H1 (cell line): ENCODE measurements around the gene CDH20. TPM values are rescaled to one million over a fixed set of nuclear protein-coding genes. Genes with fewer than 3 reads are reported as not detected.

Source experiments
- CTCF ChIA-PET: fragments of 300-600 bp; sonication (Branson Sonifier 250); formaldehyde crosslinking; loops from one replicate; lab custom pipeline; 2021; ENCODE audit not compliant: partially characterized antibody; lab: Charles Lee
- POLR2A ChIA-PET: fragments of 300-600 bp; sonication (Branson Sonifier 250); formaldehyde crosslinking; loops from one replicate; lab custom pipeline; 2021; ENCODE audit warnings: inconsistent platforms; ENCODE audit not compliant: partially characterized antibody; lab: Charles Lee
- DNase-seq, 2 experiments: peaks; one replicate each; pipeline versions ENCODE4 v3.0.0 to v3.0.0-alpha.2; 2010 to 2022; ENCODE audit warnings: low spot score in 2 of 2, low read depth in 1 of 2, mixed read lengths in 1 of 2
- FAIRE-seq: peaks from 2 replicates; lab custom pipeline; 2011; peaks lifted over from hg19 to GRCh38; lab: Jason Lieb, UNC
- H2AFZ ChIP-seq: 2 replicates; pipeline ENCODE4 v1.8.1; 2012; ENCODE audit warnings: low read length, inconsistent platforms
- H2AK5ac ChIP-seq: 2 replicates; pipeline ENCODE4 v1.6.1; 2013; ENCODE audit warnings: low read depth, low read length
- H2BK120ac ChIP-seq: replicated peaks from 2 replicates; pipeline ENCODE3; 2013; ENCODE audit warnings: low read depth, low read length, inconsistent platforms
- H2BK12ac ChIP-seq: 2 replicates; pipeline ENCODE4 v1.6.1; 2013; ENCODE audit warnings: low read depth, low read length
- H2BK15ac ChIP-seq: 2 replicates; pipeline ENCODE4 v1.6.1; 2013; ENCODE audit warnings: low read length
- H2BK20ac ChIP-seq: 2 replicates; pipeline ENCODE4 v1.6.1; 2013; ENCODE audit warnings: low read length
- H2BK5ac ChIP-seq: 2 replicates; pipeline ENCODE4 v1.6.1; 2013; ENCODE audit warnings: low read depth, low read length
- H3K14ac ChIP-seq: 2 replicates; pipeline ENCODE4 v1.6.1; 2013; ENCODE audit warnings: inconsistent platforms; ENCODE audit not compliant: insufficient read length
- H3K18ac ChIP-seq: 2 replicates; pipeline ENCODE4 v1.6.1; 2013; ENCODE audit warnings: low read length; ENCODE audit errors: extremely low read depth
- H3K23ac ChIP-seq: 2 replicates; pipeline ENCODE4 v1.6.1; 2013; ENCODE audit warnings: inconsistent platforms; ENCODE audit not compliant: insufficient read length
- H3K23me2 ChIP-seq: 2 replicates; pipeline ENCODE4 v1.6.1; 2013; ENCODE audit warnings: low read depth, low read length
- H3K27ac ChIP-seq: 2 replicates; pipeline ENCODE4 v1.6.1; 2011; ENCODE audit warnings: low read depth, low read length, inconsistent platforms
- H3K27me3 ChIP-seq, 4 experiments: replicated peaks in 1 of 4; 1 replicate in 1 of 4; 2 replicates in 3 of 4; pipeline versions ENCODE4 v1.6.1 to v1.8.1; 2011 to 2013; ENCODE audit warnings: low read length in 3 of 4, mild to moderate bottlenecking in 3 of 4, inconsistent platforms in 2 of 4, mixed read lengths in 2 of 4, moderate library complexity in 1 of 4; ENCODE audit not compliant: control insufficient read depth in 3 of 4, insufficient read depth in 3 of 4; ENCODE audit errors: extremely low read depth in 1 of 4
- H3K36me3 ChIP-seq, 4 experiments: 2 replicates each; pipeline versions ENCODE4 v1.6.1 to v1.8.1; 2011 to 2013; ENCODE audit warnings: mild to moderate bottlenecking in 4 of 4, low read length in 3 of 4, moderate library complexity in 2 of 4, control low read depth in 1 of 4, inconsistent platforms in 1 of 4; ENCODE audit not compliant: insufficient read depth in 4 of 4, control insufficient read depth in 2 of 4
- H3K4ac ChIP-seq: replicated peaks from 2 replicates; pipeline ENCODE3; 2013; ENCODE audit warnings: low read length, low read depth, mixed read lengths, inconsistent platforms; ENCODE audit not compliant: insufficient read length
- H3K4me1 ChIP-seq, 4 experiments: replicated peaks in 1 of 4; 1 replicate in 1 of 4; 2 replicates in 3 of 4; pipeline versions ENCODE4 v1.6.1 to v1.8.1; 2011 to 2013; ENCODE audit warnings: low read length in 3 of 4, inconsistent platforms in 2 of 4, mixed read lengths in 1 of 4; ENCODE audit not compliant: insufficient read depth in 4 of 4, control insufficient read depth in 3 of 4
- H3K4me2 ChIP-seq, 2 experiments: 2 replicates each; pipeline versions ENCODE4 v1.6.1 to v1.8.1; 2011 to 2013; ENCODE audit warnings: low read depth in 2 of 2, low read length in 2 of 2, control low read depth in 1 of 2, inconsistent platforms in 1 of 2, mild to moderate bottlenecking in 1 of 2; ENCODE audit not compliant: insufficient read depth in 1 of 2
- H3K4me3 ChIP-seq, 4 experiments: fragments of 200-600, 300-600 bp in 1 of 4; sonication (generic), shearing (Covaris generic), sonication (Bioruptor Twin) in 1 of 4; 2 replicates each; pipeline versions ENCODE4 v1.5.1 to v1.8.1; 2011 to 2016; ENCODE audit warnings: low read length in 4 of 4, low read depth in 3 of 4, control low read depth in 2 of 4, inconsistent platforms in 2 of 4, mild to moderate bottlenecking in 2 of 4, mixed read lengths in 1 of 4, moderate library complexity in 1 of 4; ENCODE audit not compliant: insufficient read depth in 2 of 4; ENCODE audit errors: extremely low read depth in 1 of 4
- H3K56ac ChIP-seq: replicated peaks from 2 replicates; pipeline ENCODE3; 2013; ENCODE audit warnings: low read depth, mild to moderate bottlenecking, mixed read lengths, low read length, inconsistent platforms; ENCODE audit not compliant: insufficient read length
- H3K79me1 ChIP-seq: 2 replicates; pipeline ENCODE4 v1.6.1; 2013; ENCODE audit warnings: low read depth, low read length, control low read depth
- H3K79me2 ChIP-seq, 2 experiments: 2 replicates each; pipeline versions ENCODE4 v1.6.1 to v1.8.1; 2012 to 2013; ENCODE audit warnings: low read length in 2 of 2, mild to moderate bottlenecking in 2 of 2, inconsistent platforms in 1 of 2; ENCODE audit not compliant: insufficient read depth in 2 of 2, control insufficient read depth in 1 of 2
- H3K9ac ChIP-seq, 4 experiments: replicated peaks in 1 of 4; 1 replicate in 1 of 4; 2 replicates in 3 of 4; pipeline versions ENCODE4 v1.6.1 to v1.8.1; 2011 to 2013; ENCODE audit warnings: low read depth in 3 of 4, low read length in 3 of 4, control low read depth in 2 of 4, mild to moderate bottlenecking in 2 of 4, moderate library complexity in 2 of 4, inconsistent platforms in 1 of 4; ENCODE audit errors: extremely low read depth in 1 of 4
- H3K9me3 ChIP-seq, 2 experiments: 2 replicates each; pipeline versions ENCODE4 v1.6.1 to v1.8.1; 2012 to 2013; ENCODE audit warnings: mild to moderate bottlenecking in 2 of 2, moderate library complexity in 2 of 2, control low read depth in 1 of 2, inconsistent platforms in 1 of 2, low read depth in 1 of 2, low read length in 1 of 2, mixed read lengths in 1 of 2; ENCODE audit not compliant: insufficient read depth in 2 of 2
- H4K20me1 ChIP-seq, 2 experiments: replicated peaks in 1 of 2; 2 replicates each; pipeline versions ENCODE3 to v1.8.1; 2011 to 2013; ENCODE audit warnings: inconsistent platforms in 2 of 2, low read length in 2 of 2, mild to moderate bottlenecking in 1 of 2; ENCODE audit not compliant: insufficient read depth in 2 of 2, control insufficient read depth in 1 of 2
- H4K5ac ChIP-seq: 2 replicates; pipeline ENCODE4 v1.6.1; 2013; ENCODE audit warnings: low read length, low read depth, mixed read lengths, inconsistent platforms; ENCODE audit not compliant: insufficient read length
- H4K8ac ChIP-seq: 2 replicates; pipeline ENCODE4 v1.8.0; 2013; ENCODE audit warnings: mild to moderate bottlenecking, moderate library complexity, low read length, inconsistent platforms; ENCODE audit not compliant: insufficient read depth; ENCODE audit errors: extremely low read depth
- H4K91ac ChIP-seq: replicated peaks from 2 replicates; pipeline ENCODE3; 2013; ENCODE audit warnings: low read length, mixed read lengths, inconsistent platforms; ENCODE audit not compliant: insufficient read length
- BACH1 ChIP-seq: IDR thresholded peaks from 2 replicates; pipeline ENCODE4 v1.6.1; 2012; ENCODE audit warnings: low read length, improper control_type of control experiment
- E2F6 ChIP-seq: IDR thresholded peaks from 2 replicates; pipeline ENCODE4 v1.6.1; 2012; ENCODE audit warnings: inconsistent platforms
- SP2 ChIP-seq: IDR thresholded peaks from 2 replicates; pipeline ENCODE4 v1.6.1; 2012; ENCODE audit warnings: mild to moderate bottlenecking, low read length, inconsistent platforms
- SUZ12 ChIP-seq: fragments of 200-600 bp; sonication (generic); IDR thresholded peaks from 2 replicates; pipeline ENCODE4 v1.6.1; 2012; ENCODE audit warnings: mild to moderate bottlenecking, inconsistent platforms, low read length, moderate library complexity, mixed read lengths
- TCF12 ChIP-seq: IDR thresholded peaks from 2 replicates; pipeline ENCODE4 v1.6.1; 2011; ENCODE audit warnings: low read depth, mild to moderate bottlenecking, low read length
- WGBS, 2 experiments: shearing (Covaris generic) in 1 of 2; methylation state at CpG; one replicate each; pipeline versions ENCODE4 v1.1.6 to v1.1.7; 2013 to 2015; ENCODE audit warnings: low lambda C conversion rate in 2 of 2, mixed read lengths in 2 of 2, inconsistent platforms in 1 of 2, low coverage in 1 of 2, missing lambda C conversion rate in 1 of 2; ENCODE audit not compliant: insufficient replicate concordance in 2 of 2, insufficient coverage in 1 of 2, insufficient read length in 1 of 2; ENCODE audit errors: extremely low coverage in 1 of 2, missing lambda C conversion rate in 1 of 2; 5-methylcytosine and 5-hydroxymethylcytosine counted together
- polyA plus RNA-seq, 7 experiments: library from polyadenylated mRNA; depleted of rRNA in 3 of 7; stranded (reverse) in 5 of 7; unstranded in 2 of 7; fragments of >200 nt in 5 of 7; fragments of 200-250 nt in 2 of 7; gene quantifications; 1 replicate in 5 of 7; 2 replicates in 1 of 7; 4 replicates in 1 of 7; pipeline versions ENCODE4 v1.2.1 to v1.2.3, GENCODE V29; 2011 to 2013; ENCODE audit warnings: missing spikeins in 2 of 7, mixed read lengths in 2 of 7
- total RNA-seq: library from RNA; stranded (reverse); fragmentation: NEBNext Ultra II Directional; extraction: Animal tissue kit (Norgen Biotek cat#: 25700); gene quantifications from 2 replicates; pipeline ENCODE4 v1.2.1, GENCODE V29; 2021

Gene CDH20
- total and polyA plus RNA-seq, 2 of the 8 experiments (the other 6 are each of a cell fraction or from before 2014, with no cell fraction given): 0.07 to 0.12 TPM

- no peak overlapping the region for H2BK20ac ChIP-seq
- H2AK5ac ChIP-seq: no peak overlapping the region
- H3K36me3 ChIP-seq: no peaks in the 10 kb centered on the region
- H4K5ac ChIP-seq: no peak overlapping the region
- H3K4me3 ChIP-seq: no peak overlapping the region
- DNase-seq: no peak
- no peaks in the 10 kb centered on the region for H3K79me1 ChIP-seq
- no peak overlapping the region for H2BK15ac ChIP-seq
- H3K23me2 ChIP-seq: peaks cover 2% of the 10 kb centered on the region; the same call in 1 of the 2 replicates
- no peak overlapping the region for H3K4ac ChIP-seq
- no peak for FAIRE-seq
- TF ChIP-seq SUZ12 (no peak), TCF12 (no peak), BACH1 (no peak), SP2 (no peak), E2F6 (no peak)
- H3K18ac ChIP-seq: no peak overlapping the region
- H3K27me3 ChIP-seq: no peaks in the 10 kb centered on the region
- H4K8ac ChIP-seq: no peak overlapping the region
- H3K56ac ChIP-seq: no peak overlapping the region
- 92% methylated on average over 4 of the region's 4 CpGs; no CpG with 5 or more reads in 1 of the 2 experiments for whole genome bisulfite sequencing, 2 experiments
- H3K9ac ChIP-seq: no peak overlapping the region
- no peak overlapping the region for H2AFZ ChIP-seq
- H4K91ac ChIP-seq: no peak overlapping the region
- H2BK120ac ChIP-seq: no peak overlapping the region
- no peak overlapping the region for H3K14ac ChIP-seq
- H3K4me2 ChIP-seq: no peak overlapping the region
- CTCF ChIA-PET: interaction anchor here (1.0 to 1.4 kb wide), 2 partner anchors 9 to 32 kb away, joined by 3 to 4 read pairs; no protein-coding TSS in a partner anchor
- H3K9me3 ChIP-seq: no peaks in the 10 kb centered on the region
- H3K4me1 ChIP-seq: 0 out of 7 replicates have a peak, but pooled peaks cover 0 to 2% (median 0%) of the 10 kb centered on the region in 4 experiments
- H4K20me1 ChIP-seq: no peaks in the 10 kb centered on the region
- no peak overlapping the region for H2BK5ac ChIP-seq
- no peak overlapping the region for H3K27ac ChIP-seq
- POLR2A ChIA-PET: no interaction called here
- no peak overlapping the region for H3K23ac ChIP-seq
- H3K79me2 ChIP-seq: no peaks in the 10 kb centered on the region
- no peak overlapping the region for H2BK12ac ChIP-seq
Observed at GRCh38 chr18:61535401-61535800, 202.2 kb downstream of the CDH20 start.
